Neural crest cell (in vitro differentiated cells): ENCODE measurements around the gene ORC4. TPM values are rescaled to one million over a fixed set of nuclear protein-coding genes. Genes with fewer than 3 reads are reported as not detected.

ENCODE experiments used
- DNase-seq: peaks from one replicate; pipeline ENCODE4 v3.0.0; 2021; ENCODE audit warnings: low read depth, mixed read lengths, low spot score
- H3K27ac Mint-ChIP-seq: one replicate; pipeline ENCODE4 v1.8.0; 2021; ENCODE audit warnings: mild to moderate bottlenecking, mixed read lengths; ENCODE audit not compliant: unreplicated experiment
- H3K27me3 Mint-ChIP-seq: 2 replicates; pipeline ENCODE4 v1.8.0; 2021; ENCODE audit warnings: low read depth, mild to moderate bottlenecking, mixed read lengths
- H3K36me3 Mint-ChIP-seq: 2 replicates; pipeline ENCODE4 v1.8.0; 2021; ENCODE audit warnings: low read depth, mild to moderate bottlenecking, mixed read lengths
- H3K4me1 Mint-ChIP-seq: 2 replicates; pipeline ENCODE4 v1.8.0; 2021; ENCODE audit warnings: mixed read lengths
- H3K4me3 Mint-ChIP-seq: one replicate; pipeline ENCODE4 v1.8.0; 2021; ENCODE audit warnings: mild to moderate bottlenecking, mixed read lengths
- H3K9me3 Mint-ChIP-seq: 2 replicates; pipeline ENCODE4 v1.8.0; 2021; ENCODE audit warnings: mixed read lengths
- total RNA-seq: library from RNA; stranded (reverse); gene quantifications from 2 replicates; pipeline ENCODE4 v1.2.1, GENCODE V29; 2021
- TF ChIP-seq, protein P1 (sequence below): fragments of 200-600 bp; sonication (generic); conservative IDR thresholded peaks from 2 replicates; pipeline ENCODE4 v1.5.0; 2021; ENCODE audit warnings: antibody characterized with exemption, mild to moderate bottlenecking

The ORC4 gene
- total RNA-seq, 1 donor from 2014 or later, result 65.1 TPM

DNA sequence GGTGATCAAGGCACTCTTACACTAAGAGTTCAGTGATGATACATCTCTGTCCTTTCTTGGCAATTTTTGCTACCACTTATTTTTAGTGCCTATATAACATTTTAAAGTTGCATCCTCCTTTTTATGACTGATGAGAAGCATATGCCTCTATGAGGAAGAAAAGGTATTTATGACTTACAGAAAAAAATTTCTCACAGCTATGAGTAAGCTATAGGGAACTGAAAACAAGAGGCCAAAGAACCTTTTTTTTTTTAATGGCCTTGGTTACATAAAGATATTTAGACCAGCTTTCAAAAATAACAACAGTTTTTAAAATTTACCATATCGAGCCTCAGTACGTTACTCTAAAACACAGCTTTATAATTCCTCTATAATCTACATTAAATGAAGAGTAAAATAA is 21.7 kb upstream of the ORC4 start:
- Mint-ChIP-seq H3K36me3 (no peaks in the 10 kb centered on the region), H3K4me3 (no peak overlapping the region), H3K9me3 (no peaks in the 10 kb centered on the region), H3K27me3 (no peaks in the 10 kb centered on the region), H3K4me1 (no peaks in the 10 kb centered on the region), H3K27ac (no peak overlapping the region)
- DNase-seq, result no peak
- TF ChIP-seq, protein P1, sequence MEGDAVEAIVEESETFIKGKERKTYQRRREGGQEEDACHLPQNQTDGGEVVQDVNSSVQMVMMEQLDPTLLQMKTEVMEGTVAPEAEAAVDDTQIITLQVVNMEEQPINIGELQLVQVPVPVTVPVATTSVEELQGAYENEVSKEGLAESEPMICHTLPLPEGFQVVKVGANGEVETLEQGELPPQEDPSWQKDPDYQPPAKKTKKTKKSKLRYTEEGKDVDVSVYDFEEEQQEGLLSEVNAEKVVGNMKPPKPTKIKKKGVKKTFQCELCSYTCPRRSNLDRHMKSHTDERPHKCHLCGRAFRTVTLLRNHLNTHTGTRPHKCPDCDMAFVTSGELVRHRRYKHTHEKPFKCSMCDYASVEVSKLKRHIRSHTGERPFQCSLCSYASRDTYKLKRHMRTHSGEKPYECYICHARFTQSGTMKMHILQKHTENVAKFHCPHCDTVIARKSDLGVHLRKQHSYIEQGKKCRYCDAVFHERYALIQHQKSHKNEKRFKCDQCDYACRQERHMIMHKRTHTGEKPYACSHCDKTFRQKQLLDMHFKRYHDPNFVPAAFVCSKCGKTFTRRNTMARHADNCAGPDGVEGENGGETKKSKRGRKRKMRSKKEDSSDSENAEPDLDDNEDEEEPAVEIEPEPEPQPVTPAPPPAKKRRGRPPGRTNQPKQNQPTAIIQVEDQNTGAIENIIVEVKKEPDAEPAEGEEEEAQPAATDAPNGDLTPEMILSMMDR, result no peak

DNA sequence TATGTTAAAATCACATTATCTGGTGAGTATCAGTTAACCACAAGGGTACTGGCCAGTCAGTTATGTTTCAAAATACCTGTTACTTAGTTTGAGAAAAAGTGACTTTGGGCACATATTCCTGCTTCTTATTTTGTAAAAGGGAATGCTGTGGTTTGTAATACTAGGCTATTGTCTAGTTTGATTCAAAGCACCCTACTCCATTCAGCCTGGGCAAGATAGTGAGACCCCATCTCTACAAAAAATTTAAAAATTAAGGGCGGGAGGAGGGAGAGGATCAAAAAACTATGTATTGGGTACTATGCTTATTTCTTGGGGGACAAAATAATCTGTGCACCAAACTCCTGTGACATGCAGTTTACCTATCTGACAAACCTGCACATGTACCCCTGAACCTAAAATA is 19.2 kb upstream of the ORC4 start:
- no peaks in the 10 kb centered on the region for H3K9me3 Mint-ChIP-seq
- H3K4me3 Mint-ChIP-seq, result no peak overlapping the region
- H3K27me3 Mint-ChIP-seq, result no peaks in the 10 kb centered on the region
- H3K4me1 Mint-ChIP-seq, result no peaks in the 10 kb centered on the region
- no peaks in the 10 kb centered on the region for H3K36me3 Mint-ChIP-seq
- H3K27ac Mint-ChIP-seq, result no peak overlapping the region
- no peak for DNase-seq
- TF ChIP-seq, protein P1, result no peak

DNA sequence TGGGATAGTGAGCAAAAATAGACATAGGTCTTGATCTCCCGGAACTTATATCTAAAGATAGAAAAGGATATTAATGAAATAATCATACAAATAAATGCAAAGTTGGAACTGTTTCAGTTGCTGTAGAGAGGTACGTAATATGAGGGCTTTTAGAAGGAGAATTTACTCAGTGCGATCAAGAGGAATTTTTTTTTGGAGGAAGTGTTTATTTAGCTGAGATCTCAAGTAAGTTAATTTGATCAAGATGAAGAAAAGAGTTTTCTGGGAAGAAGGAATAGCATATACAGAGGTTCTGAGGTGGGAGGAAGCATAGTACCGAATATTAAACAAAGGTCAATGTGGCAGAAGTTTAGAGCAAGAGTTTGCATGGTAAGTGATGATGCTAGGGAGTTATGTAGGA is 11.7 kb upstream of the ORC4 start:
- no peak for DNase-seq
- Mint-ChIP-seq H3K36me3 (no peaks in the 10 kb centered on the region), H3K4me3 (no peak overlapping the region), H3K4me1 (no peaks in the 10 kb centered on the region), H3K27me3 (no peaks in the 10 kb centered on the region), H3K9me3 (no peaks in the 10 kb centered on the region), H3K27ac (no peak overlapping the region)
- TF ChIP-seq, protein P1, result no peak

DNA sequence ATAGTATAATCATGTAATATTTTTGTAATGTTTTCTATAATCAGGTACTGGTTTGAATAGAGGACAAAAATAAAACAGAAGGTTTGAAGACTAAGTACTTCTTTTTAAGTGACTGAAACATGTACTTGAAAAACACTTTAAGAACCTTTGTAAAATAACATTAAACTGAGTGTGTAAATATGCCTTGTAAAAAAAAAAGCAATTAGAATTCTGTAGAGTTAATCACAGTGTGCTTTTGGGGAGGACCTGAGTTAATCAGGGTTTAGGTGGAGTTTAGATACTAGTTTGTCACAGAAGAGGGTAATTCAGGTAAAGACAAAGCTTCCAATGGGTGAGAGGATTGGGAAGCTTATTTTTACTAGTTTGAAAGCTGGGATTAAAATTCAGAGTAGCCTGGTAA is 10.6 kb upstream of the ORC4 start:
- no peaks in the 10 kb centered on the region for H3K36me3 Mint-ChIP-seq
- no peaks in the 10 kb centered on the region for H3K27me3 Mint-ChIP-seq
- no peaks in the 10 kb centered on the region for H3K4me1 Mint-ChIP-seq
- H3K27ac Mint-ChIP-seq, result no peak overlapping the region
- no peak overlapping the region for H3K4me3 Mint-ChIP-seq
- H3K9me3 Mint-ChIP-seq, result no peaks in the 10 kb centered on the region
- no peak for DNase-seq
- TF ChIP-seq, protein P1, result no peak

DNA sequence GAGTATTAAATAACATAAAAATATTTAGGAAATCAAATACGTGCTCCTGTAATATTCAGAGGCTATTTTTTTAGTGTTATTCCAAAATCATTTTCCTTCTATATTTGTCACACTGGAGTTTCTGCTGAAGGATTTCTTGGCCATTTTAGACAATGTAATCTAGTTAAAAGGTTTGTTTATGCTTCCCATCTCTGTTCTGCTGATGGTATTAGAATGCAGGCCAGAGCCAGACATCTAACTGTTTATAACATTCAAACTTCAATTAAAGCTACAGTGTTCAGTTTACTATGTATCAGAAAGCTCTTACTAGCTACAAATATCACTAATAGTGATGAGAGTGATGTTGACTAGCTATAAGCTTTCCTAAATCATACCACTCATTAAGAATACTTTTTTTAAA is 8.2 kb upstream of the ORC4 start:
- no peak for DNase-seq
- no peak overlapping the region for H3K27ac Mint-ChIP-seq
- no peaks in the 10 kb centered on the region for H3K27me3 Mint-ChIP-seq
- H3K4me1 Mint-ChIP-seq, result peaks cover 6% of the 10 kb centered on the region
- H3K4me3 Mint-ChIP-seq, result no peak overlapping the region
- H3K36me3 Mint-ChIP-seq, result no peaks in the 10 kb centered on the region
- TF ChIP-seq, protein P1, result no peak
- H3K9me3 Mint-ChIP-seq, result no peaks in the 10 kb centered on the region

DNA sequence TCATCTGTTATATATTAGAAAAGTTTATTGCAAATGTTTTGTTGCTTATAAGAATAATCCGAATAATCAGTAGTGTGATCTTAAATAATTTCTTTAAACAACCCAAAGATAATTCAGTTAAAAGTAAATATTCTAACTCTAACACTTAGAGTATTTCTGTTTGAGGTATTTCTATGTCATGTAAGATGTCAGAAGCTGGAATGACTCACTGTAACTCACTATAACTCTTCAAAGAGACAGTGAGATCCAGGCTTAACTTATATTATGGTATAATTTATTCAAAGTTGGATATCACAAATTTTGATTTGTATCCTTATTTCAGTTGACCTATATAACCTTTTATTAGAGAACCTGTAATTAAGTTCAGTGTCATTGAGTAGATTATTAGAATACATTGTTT is 7.3 kb upstream of the ORC4 start:
- Mint-ChIP-seq H3K27me3 (no peaks in the 10 kb centered on the region), H3K36me3 (no peaks in the 10 kb centered on the region), H3K9me3 (no peaks in the 10 kb centered on the region), H3K4me3 (no peak overlapping the region), H3K27ac (no peak overlapping the region), H3K4me1 (peaks cover 15% of the 10 kb centered on the region)
- DNase-seq, result no peak
- TF ChIP-seq, protein P1, result no peak
